Gastroesophageal sphincter (tissue), 3 donors: ENCODE data around the gene IL18BP.

Experiments used
- CTCF ChIP-seq, 4 experiments: fragments of 200-600 bp in 2 of 4; fragments of 450-650 bp in 2 of 4; sonication (generic) in 1 of 4; IDR thresholded peaks; one replicate each; pipeline ENCODE4 v1.5.1; 2017 to 2019; ENCODE audit warnings: antibody characterized with exemption in 4 of 4, mild to moderate bottlenecking in 2 of 4, moderate library complexity in 2 of 4
- EP300 ChIP-seq: sonication (generic); formaldehyde crosslinking; IDR thresholded peaks from one replicate; pipeline ENCODE4 v1.6.1; 2017; ENCODE audit warnings: antibody characterized with exemption, mild to moderate bottlenecking
- POLR2A ChIP-seq, 2 donors: fragments of 450-650 bp; IDR thresholded peaks; one replicate each; pipeline ENCODE4 v1.6.1; 2017; ENCODE audit warnings: antibody characterized with exemption in 2 of 2, mild to moderate bottlenecking in 2 of 2, moderate library complexity in 1 of 2
- POLR2AphosphoS5 ChIP-seq: sonication (generic); formaldehyde crosslinking; IDR thresholded peaks from one replicate; pipeline ENCODE4 v1.6.1; 2017; ENCODE audit warnings: antibody characterized with exemption

DNA sequence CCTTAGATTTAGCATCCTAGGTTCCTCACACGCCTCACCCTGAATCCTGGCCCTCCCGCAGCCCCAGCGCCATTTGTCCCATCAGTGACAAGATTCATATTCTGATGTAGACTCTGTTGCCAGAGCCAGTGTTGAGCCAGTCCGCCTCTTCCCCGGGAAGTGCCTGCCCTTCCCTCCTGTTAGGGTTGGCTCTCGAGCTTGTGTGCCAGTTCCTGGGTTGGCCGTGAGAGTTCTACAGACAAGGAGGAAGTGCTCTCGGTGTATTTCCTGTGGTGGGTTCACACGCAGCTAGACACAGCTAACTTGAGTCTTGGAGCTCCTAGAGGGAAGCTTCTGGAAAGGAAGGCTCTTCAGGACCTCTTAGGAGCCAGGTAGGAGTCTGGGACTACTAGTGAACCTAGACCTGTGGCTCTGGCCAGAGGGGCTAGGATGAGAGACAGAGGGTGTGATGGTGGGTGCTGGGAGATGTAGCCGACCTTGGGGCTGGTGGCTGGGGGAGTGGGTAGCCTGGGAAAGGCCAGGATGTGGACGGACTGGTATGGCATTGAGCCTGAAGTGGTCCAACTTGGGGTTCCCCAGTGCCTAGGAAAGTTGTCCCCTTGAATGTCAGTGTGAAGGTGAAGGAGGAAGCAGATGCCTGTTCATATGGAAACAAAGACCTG is at the start of gene IL18BP:
- no peak for TF ChIP-seq POLR2A (IDR thresholded peaks at IDR 0.05)
- TF ChIP-seq CTCF (IDR thresholded peaks at IDR 0.05) = no peak
- TF ChIP-seq POLR2AphosphoS5 = no peak
- TF ChIP-seq EP300 = no peak
